Islet of Langerhans (tissue), 1 donor: ENCODE results near the gene PODN.

Experiments used
- FAIRE-seq: peaks from one replicate; lab custom pipeline; 2011; peaks lifted over from hg19 to GRCh38; lab: Jason Lieb, UNC

PODN gene

GRCh38 chr1:53133261-53134041, 71.4 kb downstream of the PODN start:
- no peak for FAIRE-seq

GRCh38 chr1:53134042-53134485, 72.1 kb downstream of the PODN start:
- FAIRE-seq: no peak
